ENCODE measurements around the gene USP3.

GRCh38 chr15:63523306-63523990, 19.1 kb downstream of the USP3 start:
- TF ChIP-seq MAX (CRISPR knock-in tag; IDR thresholded peaks at IDR 0.05) (no peak), CTCF (IDR thresholded peaks at IDR 0.05) (no peak), NR2C2 (CRISPR knock-in tag; IDR thresholded peaks at IDR 0.05) (no peak), E2F1 (CRISPR knock-in tag; IDR thresholded peaks at IDR 0.05) (no peak), ZBTB21 (CRISPR knock-in tag; IDR thresholded peaks at IDR 0.05; ENCODE audit: borderline replicate concordance) (no peak)
